HCT116 (cell line): ENCODE measurements around the gene CMTM8. TPM values are rescaled to one million over a fixed set of nuclear protein-coding genes. Genes with fewer than 3 reads are reported as not detected.

ENCODE experiments used
- ATAC-seq: fragments of 200-7000 bp; cut with Tn5 transposase; 2 replicates; pipeline ENCODE4 v1.9.1; 2020; ENCODE audit warnings: mild to moderate bottlenecking, moderate library complexity
- BruUV-seq: library from RNA; stranded (reverse); fragments of 400-500 nt; replicated peaks from 2 replicates; lab custom pipeline; 2021; lab: Mats Ljungman, UMichigan
- CTCF ChIA-PET: fragments of 300-600 bp; sonication (Branson Sonifier 250); formaldehyde crosslinking; loops from one replicate; lab custom pipeline; 2021; ENCODE audit warnings: antibody characterized with exemption; lab: Charles Lee
- POLR2A ChIA-PET: fragments of 300-600, 350-600 bp; sonication (Branson Sonifier 250); formaldehyde crosslinking; loops from one replicate; lab custom pipeline; 2021; ENCODE audit warnings: antibody characterized with exemption; lab: Charles Lee
- RAD21 ChIA-PET, 2 experiments: fragments of 300-600 bp; sonication (Branson Sonifier 250); formaldehyde crosslinking; loops; one replicate each; lab custom pipeline; 2023; ENCODE audit warnings: low total read pairs in 2 of 2; ENCODE audit not compliant: uncharacterized antibody in 2 of 2, unreplicated experiment in 2 of 2, low non-redundant PET in 1 of 2; lab: Charles Lee
- DNase-seq: peaks from one replicate; pipeline ENCODE4 v3.0.0-alpha.2; 2010; ENCODE audit warnings: low read depth, low spot score
- H2AFZ ChIP-seq: fragments of 200-600 bp; shearing (Covaris generic), sonication (generic); 2 replicates; pipeline ENCODE4 v1.6.1; 2017; ENCODE audit warnings: low read depth, mixed run types, mixed read lengths, antibody characterized with exemption, low read length; ENCODE audit not compliant: poor library complexity, severe bottlenecking
- H3K27ac ChIP-seq: 2 replicates; pipeline ENCODE4 v1.5.1; 2012; ENCODE audit warnings: low read depth, low read length
- H3K27me3 ChIP-seq: fragments of 200-600 bp; sonication (generic); 2 replicates; pipeline ENCODE4 v1.6.1; 2016; ENCODE audit warnings: mixed run types, low read length, mixed read lengths; ENCODE audit not compliant: insufficient read depth
- H3K36me3 ChIP-seq, 2 experiments: fragments of 200-500 bp in 1 of 2; fragments of 200-600 bp in 1 of 2; sonication (Bioruptor generic) in 1 of 2; sonication (generic) in 1 of 2; 2 replicates each; pipeline versions ENCODE4 v1.5.1 to v1.6.1; 2014 to 2016; ENCODE audit warnings: low read length in 2 of 2, inconsistent platforms in 1 of 2, mixed read lengths in 1 of 2, mixed run types in 1 of 2; ENCODE audit not compliant: insufficient read depth in 2 of 2, control insufficient read depth in 1 of 2
- H3K4me1 ChIP-seq, 2 experiments: fragments of 200-600 bp in 1 of 2; sonication (generic) in 1 of 2; 2 replicates each; pipeline versions ENCODE4 v1.5.1 to v1.6.1; 2012 to 2017; ENCODE audit warnings: low read length in 2 of 2, inconsistent platforms in 1 of 2, mild to moderate bottlenecking in 1 of 2, mixed read lengths in 1 of 2, mixed run types in 1 of 2, moderate library complexity in 1 of 2; ENCODE audit not compliant: insufficient read depth in 2 of 2, control insufficient read depth in 1 of 2
- H3K4me2 ChIP-seq: fragments of 200-600 bp; sonication (generic); 2 replicates; pipeline ENCODE4 v1.6.1; 2017; ENCODE audit warnings: mixed run types, low read length, mixed read lengths
- H3K4me3 ChIP-seq, 2 experiments: fragments of 200-600 bp in 1 of 2; sonication (generic) in 1 of 2; replicated peaks in 1 of 2; 2 replicates each; pipeline ENCODE4 v1.5.1; 2011 to 2016; ENCODE audit warnings: low read length in 2 of 2, control low read depth in 1 of 2, low read depth in 1 of 2, mild to moderate bottlenecking in 1 of 2, mixed read lengths in 1 of 2, mixed run types in 1 of 2
- H3K79me2 ChIP-seq: fragments of 200-600 bp; sonication (generic); 2 replicates; pipeline ENCODE4 v1.6.1; 2017; ENCODE audit warnings: mild to moderate bottlenecking, mixed run types, low read length, moderate library complexity, mixed read lengths; ENCODE audit not compliant: insufficient read depth
- H3K9ac ChIP-seq: fragments of 200-600 bp; sonication (generic); 2 replicates; pipeline ENCODE4 v1.6.1; 2016; ENCODE audit warnings: low read length, mixed read lengths
- H3K9me2 ChIP-seq: fragments of 200-600 bp; sonication (generic), shearing (Covaris generic); 2 replicates; pipeline ENCODE4 v1.6.1; 2017; ENCODE audit warnings: mixed run types, mild to moderate bottlenecking, moderate library complexity; ENCODE audit not compliant: insufficient read depth
- H3K9me3 ChIP-seq, 2 experiments: fragments of 200-500 bp in 1 of 2; fragments of 200-600 bp in 1 of 2; sonication (Bioruptor generic) in 1 of 2; sonication (generic) in 1 of 2; 2 replicates each; pipeline ENCODE4 v1.6.1; 2014 to 2017; ENCODE audit warnings: low read length in 2 of 2, mixed read lengths in 2 of 2, inconsistent platforms in 1 of 2, low read depth in 1 of 2, mild to moderate bottlenecking in 1 of 2, mixed run types in 1 of 2, moderate library complexity in 1 of 2; ENCODE audit not compliant: control insufficient read depth in 1 of 2, insufficient read depth in 1 of 2
- H4K20me1 ChIP-seq: fragments of 200-600 bp; sonication (generic), shearing (Covaris generic); 2 replicates; pipeline ENCODE4 v1.6.1; 2017; ENCODE audit warnings: mixed run types, mild to moderate bottlenecking, moderate library complexity; ENCODE audit not compliant: insufficient read depth
- ATF3 ChIP-seq: IDR thresholded peaks from 2 replicates; pipeline ENCODE4 v1.6.1; 2012
- CBX3 ChIP-seq: IDR thresholded peaks from 2 replicates; pipeline ENCODE4 v1.6.1; 2012; ENCODE audit warnings: low read depth
- CEBPB ChIP-seq: IDR thresholded peaks from 2 replicates; pipeline ENCODE4 v1.6.1; 2012; ENCODE audit warnings: low read depth
- CTCF ChIP-seq, 3 experiments: fragments of 200-600 bp in 1 of 3; sonication (generic) in 1 of 3; IDR thresholded peaks in 2 of 3; conservative IDR thresholded peaks in 1 of 3; 2 replicates each; pipeline ENCODE4 v1.5.1; 2012 to 2017; ENCODE audit warnings: low read depth in 2 of 3, low read length in 2 of 3, antibody characterized with exemption in 1 of 3, borderline replicate concordance in 1 of 3, control low read depth in 1 of 3, mild to moderate bottlenecking in 1 of 3, mixed read lengths in 1 of 3, mixed run types in 1 of 3, moderate library complexity in 1 of 3; ENCODE audit not compliant: insufficient read depth in 1 of 3
- EGR1 ChIP-seq: IDR thresholded peaks from 2 replicates; pipeline ENCODE4 v1.6.1; 2012; ENCODE audit warnings: low read depth
- ELF1 ChIP-seq: IDR thresholded peaks from 2 replicates; pipeline ENCODE4 v1.6.1; 2012; ENCODE audit warnings: low read depth, borderline replicate concordance
- EZH2phosphoT487 ChIP-seq: fragments of 200-600 bp; IDR thresholded peaks from 2 replicates; pipeline ENCODE4 v1.6.1; 2018; ENCODE audit warnings: antibody characterized with exemption, borderline replicate concordance
- FOSL1 ChIP-seq: IDR thresholded peaks from 2 replicates; pipeline ENCODE4 v1.6.1; 2012; ENCODE audit warnings: low read depth
- JUND ChIP-seq: IDR thresholded peaks from 2 replicates; pipeline ENCODE4 v1.6.1; 2012
- POLR2AphosphoS5 ChIP-seq: IDR thresholded peaks from 2 replicates; pipeline ENCODE4 v1.6.1; 2011; ENCODE audit warnings: mild to moderate bottlenecking, low read depth, low read length, moderate library complexity
- RAD21 ChIP-seq: IDR thresholded peaks from 2 replicates; pipeline ENCODE4 v1.6.1; 2012; ENCODE audit warnings: low read depth, mild to moderate bottlenecking
- TCF7L2 ChIP-seq: IDR thresholded peaks from 2 replicates; pipeline ENCODE4 v1.7.0; 2011; ENCODE audit warnings: borderline replicate concordance, inconsistent platforms; ENCODE audit not compliant: insufficient read depth, insufficient read length; ENCODE audit errors: extremely low read depth
- YY1 ChIP-seq: IDR thresholded peaks from 2 replicates; pipeline ENCODE4 v1.6.1; 2011; ENCODE audit warnings: low read length, low read depth, moderate library complexity, mild to moderate bottlenecking; ENCODE audit not compliant: insufficient replicate concordance; ENCODE audit errors: extremely low read depth
- ZBTB33 ChIP-seq: IDR thresholded peaks from 2 replicates; pipeline ENCODE4 v1.6.1; 2011; ENCODE audit warnings: mild to moderate bottlenecking, low read length, moderate library complexity; ENCODE audit not compliant: insufficient replicate concordance; ENCODE audit errors: extremely low read depth
- ZNF274 ChIP-seq: fragments of 200-500 bp; sonication (Bioruptor generic); IDR thresholded peaks from 2 replicates; pipeline ENCODE4 v1.6.1; 2014; ENCODE audit warnings: mild to moderate bottlenecking, low read depth, low read length, inconsistent platforms
- intact Hi-C: fragments of 100-400 bp; cut with micrococcal nuclease; formaldehyde crosslinking; loops from 2 replicates; pipeline ENCODE4 v1.10.0; 2022
- total RNA-seq: library from RNA; stranded (reverse); gene quantifications from one replicate; pipeline ENCODE4 v1.2.1, GENCODE V29; 2021; ENCODE audit not compliant: unreplicated experiment

CMTM8 gene
- total RNA-seq, 1 experiment from 2014 or later, result 19.4 TPM

- no TSS peak for BruUV-seq
- peaks cover 4 to 52% of the 10 kb centered on the region in 2 experiments; a peak in 2 of 4 replicates for H3K4me1 ChIP-seq
- RAD21 ChIA-PET, result no interaction called here
- CTCF ChIA-PET, result no interaction called here
- POLR2A ChIA-PET, result no interaction called here
- no peaks in the 10 kb centered on the region for H3K9me2 ChIP-seq
- H2AFZ ChIP-seq, result no peak overlapping the region
- H3K27me3 ChIP-seq, result no peaks in the 10 kb centered on the region
- TF ChIP-seq CEBPB (no peak), YY1 (no peak), TCF7L2 (no peak), EGR1 (no peak), JUND (no peak), POLR2AphosphoS5 (no peak), ZBTB33 (no peak), ATF3 (no peak), CTCF (IDR thresholded peaks at IDR 0.05 in 2 of 3, conservative IDR thresholded peaks at IDR 0.05 in 1 of 3; ENCODE audit: borderline replicate concordance in 1 of 3, insufficient read depth in 1 of 3, low read depth in 2 of 3, low read length in 2 of 3) (no peak), ZNF274 (no peak), FOSL1 (no peak), CBX3 (no peak), ELF1 (no peak), EZH2phosphoT487 (no peak), RAD21 (no peak)
- DNase-seq (no peak), ATAC-seq (no peak)
- peaks cover 99% of the 10 kb centered on the region for H3K79me2 ChIP-seq
- H3K27ac ChIP-seq, result no peak overlapping the region
- H3K4me3 ChIP-seq, result no peak overlapping the region
- no peak overlapping the region for H3K4me2 ChIP-seq
- H4K20me1 ChIP-seq, result peaks cover 14% of the 10 kb centered on the region; the same call in 1 of the 2 replicates
- intact Hi-C loops, result no loop called here
- no peaks in the 10 kb centered on the region for H3K9me3 ChIP-seq
- H3K9ac ChIP-seq, result no peak overlapping the region
- no peaks in the 10 kb centered on the region for H3K36me3 ChIP-seq
Measured at GRCh38 chr3:32401126-32401525, 162.6 kb downstream of the CMTM8 start.
